ENCODE measurements around the gene NUDT3. TPM values are rescaled to one million over a fixed set of nuclear protein-coding genes. Genes with fewer than 3 reads are reported as not detected.

The NUDT3 gene
- total RNA-seq, 1 experiment from 2014 or later, result 25.2 TPM

- ChIA-PET CTCF (interaction anchor here (0.6 kb wide), 1 partner anchor 12 kb away, joined by 4 read pairs; no protein-coding TSS in a partner anchor), RAD21 (ENCODE audit: low non-redundant PET in 1 of 2, low total read pairs in 2 of 2, uncharacterized antibody in 2 of 2, unreplicated experiment in 2 of 2) (no interaction called here), POLR2A (no interaction called here)
- no TSS peak for BruUV-seq (replicated peaks)
- H3K4me2 ChIP-seq (ENCODE audit: low read length), result no peak overlapping the region
- intact Hi-C loops (cut with micrococcal nuclease), result no loop called here
- no peaks in the 10 kb centered on the region for H3K9me3 ChIP-seq (ENCODE audit: control insufficient read depth in 1 of 2, insufficient read depth in 1 of 2, low read depth in 1 of 2, low read length in 2 of 2)
- no peak overlapping the region for H3K9ac ChIP-seq (ENCODE audit: low read length)
- no peak overlapping the region for H2AFZ ChIP-seq (ENCODE audit: low read depth, low read length, poor library complexity, severe bottlenecking)
- no peaks in the 10 kb centered on the region for H3K9me2 ChIP-seq (ENCODE audit: insufficient read depth)
- peaks cover 8% of the 10 kb centered on the region; the same call in 1 of the 2 replicates for H4K20me1 ChIP-seq (ENCODE audit: insufficient read depth)
- peaks cover 7 to 10% of the 10 kb centered on the region in 2 experiments; a peak in 2 of 4 replicates for H3K4me1 ChIP-seq (ENCODE audit: control insufficient read depth in 1 of 2, insufficient read depth in 2 of 2, low read length in 2 of 2)
- H3K36me3 ChIP-seq (ENCODE audit: control insufficient read depth in 1 of 2, insufficient read depth in 2 of 2, low read length in 2 of 2), result no peaks in the 10 kb centered on the region
- no peak for DNase-seq (ENCODE audit: low read depth, low spot score)
- no peak overlapping the region for H3K4me3 ChIP-seq (replicated peaks in 1 of 2; ENCODE audit: low read depth in 1 of 2, low read length in 2 of 2)
- no peak for ATAC-seq
- H3K27me3 ChIP-seq (ENCODE audit: insufficient read depth, low read length), result no peaks in the 10 kb centered on the region
- no peak overlapping the region for H3K27ac ChIP-seq (ENCODE audit: low read depth, low read length)
- no peak for TF ChIP-seq SRF (IDR thresholded peaks at IDR 0.05; ENCODE audit: low read depth)
- TF ChIP-seq JUND (IDR thresholded peaks at IDR 0.05), result no peak
- no peak for TF ChIP-seq ELF1 (IDR thresholded peaks at IDR 0.05; ENCODE audit: borderline replicate concordance, low read depth)
- TF ChIP-seq ZNF274 (IDR thresholded peaks at IDR 0.05; ENCODE audit: low read depth, low read length), result no peak
- no peak for TF ChIP-seq YY1 (IDR thresholded peaks at IDR 0.05; ENCODE audit: extremely low read depth, insufficient replicate concordance, low read depth, low read length)
- TF ChIP-seq POLR2AphosphoS5 (IDR thresholded peaks at IDR 0.05; ENCODE audit: low read depth, low read length), result no peak
- no peak for TF ChIP-seq TCF7L2 (IDR thresholded peaks at IDR 0.05; ENCODE audit: borderline replicate concordance, extremely low read depth, insufficient read depth, insufficient read length)
- no peak for TF ChIP-seq FOSL1 (IDR thresholded peaks at IDR 0.05; ENCODE audit: low read depth)
- no peak for TF ChIP-seq REST (IDR thresholded peaks at IDR 0.05; ENCODE audit: low read depth)
- no peak for TF ChIP-seq SIN3A (IDR thresholded peaks at IDR 0.05; ENCODE audit: low read depth)
- peaks cover 76% of the 10 kb centered on the region for H3K79me2 ChIP-seq (ENCODE audit: insufficient read depth, low read length)
These were observed 77.2 kb downstream of the NUDT3 start for GRCh38 chr6:34315256-34315655.

All from HCT116 (cell line).